ENCODE results near the gene COTL1.

GRCh38 chr16:84618581-84619460, 943 bp upstream of the COTL1 start:
- TF ChIP-seq CTCF (IDR thresholded peaks at IDR 0.05) (peak in 2 of 6 experiments; percentile 12 to 34), POLR2A (IDR thresholded peaks at IDR 0.05) (no peak)

Measured in adrenal gland (tissue), 5 donors.